Measurements from ENCODE around the gene PSMD1.

Gene PSMD1

DNA sequence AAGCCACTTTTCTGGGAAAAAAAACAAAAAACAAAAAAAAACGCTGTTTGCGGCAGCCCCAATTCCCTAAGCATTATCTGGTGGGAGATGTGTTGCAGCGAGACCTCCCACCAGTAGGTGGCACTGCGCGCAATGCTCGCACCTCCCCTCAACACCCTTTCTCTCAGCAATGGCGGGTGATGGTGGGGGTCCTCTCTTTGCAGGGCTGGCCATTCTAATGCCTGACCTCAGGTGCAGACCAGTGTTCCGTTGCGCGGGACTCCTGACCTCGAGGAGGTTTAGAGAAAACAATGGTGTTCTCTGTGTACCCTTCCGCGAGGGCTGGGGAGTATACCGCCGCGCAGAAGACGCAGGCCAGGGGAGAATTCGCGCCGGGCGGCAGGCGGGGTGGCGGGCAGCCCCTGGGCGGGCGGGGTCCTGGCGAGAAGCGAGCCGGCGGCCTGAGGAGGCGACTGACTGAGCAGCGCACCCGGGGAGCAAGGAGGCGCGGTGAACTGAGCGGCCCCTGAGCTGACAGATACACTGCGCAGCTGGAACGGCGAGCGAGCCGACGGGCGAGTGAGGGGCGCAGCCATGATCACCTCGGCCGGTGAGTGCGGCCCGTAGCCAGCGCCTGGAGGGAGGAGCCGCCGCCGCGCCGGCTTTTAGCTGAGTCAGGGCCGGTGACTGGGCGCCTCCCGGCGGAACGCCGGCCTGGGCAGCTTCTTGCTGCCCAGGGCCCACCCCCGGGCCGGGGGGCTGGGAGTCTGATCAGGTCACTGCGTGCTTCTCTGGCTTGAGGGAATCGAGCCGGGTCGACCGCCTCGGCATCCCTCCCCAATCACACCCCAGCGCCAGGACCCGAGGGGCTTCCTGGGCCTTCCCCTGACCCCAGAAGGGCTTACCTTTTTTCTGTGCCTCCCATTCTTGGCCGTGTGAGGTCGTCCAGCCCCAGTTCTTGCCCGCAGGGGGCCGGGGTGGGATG is at the start of gene PSMD1:
Gene PSMD1, plus strand, starts transcription at position 415 of the 964 bp plus-strand sequence. Its CDS starts 159 bp downstream, at position 574.
- TF ChIP-seq POLR2A (IDR thresholded peaks at IDR 0.05; ENCODE audit: extremely low read depth, insufficient read length) = peak; percentile 36
- peak; percentile 67; the same call in 1 of the 2 replicates for TF ChIP-seq MYC (IDR thresholded peaks at IDR 0.05; ENCODE audit: low read depth, low read length)
- TF ChIP-seq, protein P1, sequence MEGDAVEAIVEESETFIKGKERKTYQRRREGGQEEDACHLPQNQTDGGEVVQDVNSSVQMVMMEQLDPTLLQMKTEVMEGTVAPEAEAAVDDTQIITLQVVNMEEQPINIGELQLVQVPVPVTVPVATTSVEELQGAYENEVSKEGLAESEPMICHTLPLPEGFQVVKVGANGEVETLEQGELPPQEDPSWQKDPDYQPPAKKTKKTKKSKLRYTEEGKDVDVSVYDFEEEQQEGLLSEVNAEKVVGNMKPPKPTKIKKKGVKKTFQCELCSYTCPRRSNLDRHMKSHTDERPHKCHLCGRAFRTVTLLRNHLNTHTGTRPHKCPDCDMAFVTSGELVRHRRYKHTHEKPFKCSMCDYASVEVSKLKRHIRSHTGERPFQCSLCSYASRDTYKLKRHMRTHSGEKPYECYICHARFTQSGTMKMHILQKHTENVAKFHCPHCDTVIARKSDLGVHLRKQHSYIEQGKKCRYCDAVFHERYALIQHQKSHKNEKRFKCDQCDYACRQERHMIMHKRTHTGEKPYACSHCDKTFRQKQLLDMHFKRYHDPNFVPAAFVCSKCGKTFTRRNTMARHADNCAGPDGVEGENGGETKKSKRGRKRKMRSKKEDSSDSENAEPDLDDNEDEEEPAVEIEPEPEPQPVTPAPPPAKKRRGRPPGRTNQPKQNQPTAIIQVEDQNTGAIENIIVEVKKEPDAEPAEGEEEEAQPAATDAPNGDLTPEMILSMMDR (IDR thresholded peaks at IDR 0.05; ENCODE audit: low read depth, low read length) = peak; percentile 96
- TF ChIP-seq, protein P2, sequence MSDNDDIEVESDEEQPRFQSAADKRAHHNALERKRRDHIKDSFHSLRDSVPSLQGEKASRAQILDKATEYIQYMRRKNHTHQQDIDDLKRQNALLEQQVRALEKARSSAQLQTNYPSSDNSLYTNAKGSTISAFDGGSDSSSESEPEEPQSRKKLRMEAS (IDR thresholded peaks at IDR 0.05; ENCODE audit: low read depth, low read length) = peak; percentile 21; the same call in 1 of the 2 replicates
- H3K4me3 ChIP-seq (ENCODE audit: low read depth, low read length) = peak within 1 kb of the TSS; percentile 94
- DNase-seq (ENCODE audit: low read depth) = peak; percentile 96

DNA sequence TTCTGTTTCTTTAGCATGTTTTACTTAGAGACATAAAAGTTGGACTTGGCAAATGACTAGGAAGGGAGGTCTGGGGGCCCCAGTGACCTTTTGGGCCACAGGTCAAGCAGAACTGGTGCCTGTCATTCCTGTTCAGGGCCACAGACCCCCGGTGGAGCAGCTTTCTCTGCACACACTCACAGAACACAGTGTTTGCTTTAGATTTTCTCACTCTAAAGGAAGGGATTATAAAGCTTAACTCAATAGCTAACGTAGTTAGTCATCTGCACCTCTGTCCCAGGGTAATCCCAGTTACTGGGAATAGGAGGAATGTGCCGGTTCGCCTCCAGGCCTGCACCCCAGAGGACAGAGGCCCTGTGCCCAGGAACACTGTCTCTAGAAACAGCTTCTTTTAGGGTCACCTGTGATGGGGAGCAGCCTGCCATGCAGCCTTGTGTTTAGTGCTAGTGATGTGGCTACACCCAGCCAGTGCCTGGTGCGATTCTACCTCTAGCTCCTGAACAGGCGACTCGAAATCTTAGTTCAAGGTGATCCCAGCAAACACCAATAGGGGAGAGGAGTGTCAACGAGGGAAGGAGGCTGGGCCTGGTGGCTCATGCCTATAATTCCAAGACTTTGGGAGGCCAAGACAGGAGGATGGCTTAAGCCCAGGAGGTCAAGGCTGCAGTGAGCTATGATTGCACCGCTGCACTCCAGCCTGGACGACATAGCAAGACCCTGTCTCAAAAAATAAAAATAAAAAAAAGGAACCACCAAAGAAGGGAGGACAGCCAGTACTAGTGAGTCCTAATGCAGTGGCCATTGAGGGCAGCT is 49.2 kb upstream of the PSMD1 start:
- TF ChIP-seq, protein P2 (IDR thresholded peaks at IDR 0.05; ENCODE audit: low read depth, low read length) = no peak
- TF ChIP-seq MYC (IDR thresholded peaks at IDR 0.05; ENCODE audit: low read depth, low read length) (no peak), POLR2A (IDR thresholded peaks at IDR 0.05; ENCODE audit: extremely low read depth, insufficient read length) (no peak)
- TF ChIP-seq, protein P1 (IDR thresholded peaks at IDR 0.05; ENCODE audit: low read depth, low read length) = no peak
- no peak overlapping the region for H3K4me3 ChIP-seq (ENCODE audit: low read depth, low read length)
- no peak for DNase-seq (ENCODE audit: low read depth)

DNA sequence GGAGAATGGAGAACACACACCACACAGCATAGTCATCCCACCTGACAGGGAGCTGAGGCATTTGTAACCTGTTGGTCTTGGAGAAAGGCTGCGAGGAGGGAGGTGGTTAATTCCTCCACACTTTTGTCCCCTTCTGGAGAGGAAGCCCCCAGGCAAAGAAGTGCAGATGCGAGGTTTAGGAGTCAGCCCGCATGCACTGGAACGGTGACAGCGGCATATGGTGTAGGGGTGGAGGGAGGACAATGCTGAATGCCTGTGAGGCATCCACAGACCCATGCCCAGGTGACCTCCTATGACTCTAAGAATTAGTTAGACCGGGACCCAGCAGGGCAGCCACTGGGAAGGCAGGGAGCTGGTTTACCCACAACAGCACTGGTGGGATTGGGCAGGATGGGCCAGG is 48.5 kb upstream of the PSMD1 start:
- DNase-seq (ENCODE audit: low read depth) = no peak
- TF ChIP-seq MYC (IDR thresholded peaks at IDR 0.05; ENCODE audit: low read depth, low read length) = no peak
- no peak overlapping the region for H3K4me3 ChIP-seq (ENCODE audit: low read depth, low read length)

DNA sequence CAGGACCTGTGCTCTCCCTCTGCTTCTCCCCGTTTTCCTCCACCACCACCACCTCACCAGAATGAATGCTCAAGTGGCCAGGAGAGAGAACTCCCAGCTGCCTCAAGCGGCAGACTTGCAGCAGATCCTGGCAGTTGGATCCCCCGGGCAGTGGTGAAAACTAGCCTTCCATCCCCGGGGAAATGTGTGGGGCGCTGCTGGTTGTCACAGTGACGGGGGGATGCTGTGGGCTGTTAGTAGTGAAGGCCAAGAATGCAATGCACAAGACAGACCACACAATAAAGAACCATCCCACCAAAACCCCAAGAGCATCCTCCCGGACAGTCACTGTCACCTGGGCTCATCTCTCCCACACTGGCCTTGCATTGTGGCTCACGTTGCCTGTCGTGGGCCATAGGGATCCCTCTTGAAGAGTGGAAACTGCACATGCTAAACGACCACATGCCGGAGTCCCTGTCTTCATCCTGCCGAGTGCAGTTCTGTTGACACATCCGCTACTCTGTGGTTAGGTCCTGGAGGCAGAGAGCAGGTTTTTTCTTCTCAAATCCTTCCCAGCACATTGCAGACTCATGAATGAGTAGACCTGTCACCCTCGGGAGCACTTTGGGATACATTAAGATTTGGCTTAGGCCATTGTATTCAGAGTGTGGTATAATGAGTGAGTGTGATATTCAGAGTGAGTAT is 47.3 kb upstream of the PSMD1 start:
- H3K4me3 ChIP-seq (ENCODE audit: low read depth, low read length) = no peak overlapping the region
- TF ChIP-seq MYC (IDR thresholded peaks at IDR 0.05; ENCODE audit: low read depth, low read length) (no peak), POLR2A (IDR thresholded peaks at IDR 0.05; ENCODE audit: extremely low read depth, insufficient read length) (no peak)
- TF ChIP-seq, protein P2 (IDR thresholded peaks at IDR 0.05; ENCODE audit: low read depth, low read length) = no peak
- TF ChIP-seq, protein P1 (IDR thresholded peaks at IDR 0.05; ENCODE audit: low read depth, low read length) = no peak
- DNase-seq (ENCODE audit: low read depth) = no peak

DNA sequence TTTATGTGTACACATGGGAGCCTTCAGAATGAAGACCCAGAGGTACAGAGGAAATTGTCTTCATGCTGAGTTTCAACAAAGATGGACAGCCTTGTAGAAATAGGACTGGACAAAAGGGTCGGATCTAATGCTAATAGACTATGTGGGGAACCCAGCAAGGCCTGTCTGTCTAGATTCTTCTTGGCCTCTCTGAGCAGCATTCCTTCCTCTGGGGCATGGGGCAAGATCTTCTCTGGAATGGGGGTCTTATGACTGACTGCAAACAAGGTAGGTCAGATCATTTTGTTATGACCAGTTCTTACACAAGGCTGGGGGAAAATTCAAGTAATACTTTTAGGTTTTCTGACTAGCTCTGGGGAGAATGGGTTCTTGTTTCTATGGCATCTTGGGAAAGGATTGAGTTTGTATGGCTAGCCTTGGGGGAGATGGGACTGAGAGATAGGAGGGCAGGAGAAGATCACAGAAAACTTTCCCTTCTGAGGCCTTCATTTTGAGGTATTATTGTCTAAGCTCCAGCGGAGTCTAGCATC is 46.4 kb upstream of the PSMD1 start:
- H3K4me3 ChIP-seq (ENCODE audit: low read depth, low read length) = no peak overlapping the region

DNA sequence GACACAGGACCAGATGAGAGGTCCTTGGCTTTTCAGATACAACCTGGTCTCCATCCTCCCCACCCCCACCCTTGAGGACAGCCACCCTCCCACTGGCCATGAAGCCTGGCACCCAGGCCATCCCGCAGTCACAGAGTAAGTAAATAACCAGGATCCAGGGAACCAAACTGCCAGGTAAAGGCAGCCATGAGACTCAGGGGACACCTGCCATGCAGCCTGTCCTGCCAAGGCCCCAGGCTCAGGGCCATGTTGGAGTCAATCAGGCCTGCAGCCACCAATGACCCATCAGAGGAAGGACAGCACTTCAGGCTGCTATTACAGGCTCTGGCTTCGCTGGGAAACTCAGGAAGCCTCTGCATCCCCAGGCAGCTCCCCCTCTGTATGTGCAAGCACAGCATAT is 45.1 kb upstream of the PSMD1 start:
- TF ChIP-seq POLR2A (IDR thresholded peaks at IDR 0.05; ENCODE audit: extremely low read depth, insufficient read length) (no peak), MYC (IDR thresholded peaks at IDR 0.05; ENCODE audit: low read depth, low read length) (no peak)
- TF ChIP-seq, protein P2 (IDR thresholded peaks at IDR 0.05; ENCODE audit: low read depth, low read length) = no peak
- TF ChIP-seq, protein P1 (IDR thresholded peaks at IDR 0.05; ENCODE audit: low read depth, low read length) = no peak
- no peak for DNase-seq (ENCODE audit: low read depth)
- H3K4me3 ChIP-seq (ENCODE audit: low read depth, low read length) = no peak overlapping the region

More for the DNA sequence above, 46.4 kb upstream of the PSMD1 start:
- no peak for DNase-seq (ENCODE audit: low read depth)
- TF ChIP-seq, protein P2 (IDR thresholded peaks at IDR 0.05; ENCODE audit: low read depth, low read length) = no peak
- TF ChIP-seq MYC (IDR thresholded peaks at IDR 0.05; ENCODE audit: low read depth, low read length) (no peak), POLR2A (IDR thresholded peaks at IDR 0.05; ENCODE audit: extremely low read depth, insufficient read length) (no peak)

All from NB4 (cell line).